GM12892 (cell line): ENCODE measurements around the gene TRAF3IP1.

ENCODE experiments used
- POLR2A ChIP-seq: IDR thresholded peaks from 2 replicates; pipeline ENCODE4 v1.6.1; 2011; ENCODE audit warnings: low read depth, low read length, control low read depth
- POLR2AphosphoS5 ChIP-seq: IDR thresholded peaks from 2 replicates; pipeline ENCODE4 v1.6.1; 2011; ENCODE audit warnings: low read depth, low read length, control low read depth

DNA sequence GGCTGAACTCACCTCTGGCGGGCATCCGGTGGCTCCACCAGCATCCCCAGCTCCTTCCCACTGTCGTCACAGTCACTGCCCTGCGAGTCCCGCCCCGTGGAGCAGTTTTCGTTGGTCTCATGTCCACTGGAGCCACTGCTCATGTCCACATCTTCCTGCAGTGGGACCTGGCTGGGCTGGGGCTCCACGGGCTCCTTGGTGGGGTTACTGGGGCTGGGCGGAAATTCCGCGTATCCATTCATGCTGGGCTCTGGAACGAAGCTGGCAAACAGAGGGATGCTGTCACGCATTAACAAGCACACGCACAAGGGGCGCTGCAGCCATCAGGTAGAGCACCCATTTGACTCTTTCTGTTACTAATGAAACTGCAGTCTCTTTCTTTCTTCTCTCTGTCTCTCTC lies 42.6 kb upstream of the TRAF3IP1 start:
- TF ChIP-seq POLR2A: no peak
- no peak for TF ChIP-seq POLR2AphosphoS5
